HCT116 (cell line): Measurements from ENCODE around the gene KSR2. TPM values are rescaled to one million over a fixed set of nuclear protein-coding genes. Genes with fewer than 3 reads are reported as not detected.
A peak's percentile ranks its signal among the peaks of the same experiment; 100 is the strongest.

ENCODE experiments used
- ATAC-seq: fragments of 200-7000 bp; cut with Tn5 transposase; 2 replicates; pipeline ENCODE4 v1.9.1; 2020; ENCODE audit warnings: mild to moderate bottlenecking, moderate library complexity
- BruUV-seq: library from RNA; stranded (reverse); fragments of 400-500 nt; replicated peaks from 2 replicates; lab custom pipeline; 2021; lab: Mats Ljungman, UMichigan
- CTCF ChIA-PET: fragments of 300-600 bp; sonication (Branson Sonifier 250); formaldehyde crosslinking; loops from one replicate; lab custom pipeline; 2021; ENCODE audit warnings: antibody characterized with exemption; lab: Charles Lee
- POLR2A ChIA-PET: fragments of 300-600, 350-600 bp; sonication (Branson Sonifier 250); formaldehyde crosslinking; loops from one replicate; lab custom pipeline; 2021; ENCODE audit warnings: antibody characterized with exemption; lab: Charles Lee
- RAD21 ChIA-PET, 2 experiments: fragments of 300-600 bp; sonication (Branson Sonifier 250); formaldehyde crosslinking; loops; one replicate each; lab custom pipeline; 2023; ENCODE audit warnings: low total read pairs in 2 of 2; ENCODE audit not compliant: uncharacterized antibody in 2 of 2, unreplicated experiment in 2 of 2, low non-redundant PET in 1 of 2; lab: Charles Lee
- DNase-seq: peaks from one replicate; pipeline ENCODE4 v3.0.0-alpha.2; 2010; ENCODE audit warnings: low read depth, low spot score
- H2AFZ ChIP-seq: fragments of 200-600 bp; shearing (Covaris generic), sonication (generic); 2 replicates; pipeline ENCODE4 v1.6.1; 2017; ENCODE audit warnings: low read depth, mixed run types, mixed read lengths, antibody characterized with exemption, low read length; ENCODE audit not compliant: poor library complexity, severe bottlenecking
- H3K27ac ChIP-seq: 2 replicates; pipeline ENCODE4 v1.5.1; 2012; ENCODE audit warnings: low read depth, low read length
- H3K27me3 ChIP-seq: fragments of 200-600 bp; sonication (generic); 2 replicates; pipeline ENCODE4 v1.6.1; 2016; ENCODE audit warnings: mixed run types, low read length, mixed read lengths; ENCODE audit not compliant: insufficient read depth
- H3K36me3 ChIP-seq, 2 experiments: fragments of 200-500 bp in 1 of 2; fragments of 200-600 bp in 1 of 2; sonication (Bioruptor generic) in 1 of 2; sonication (generic) in 1 of 2; 2 replicates each; pipeline versions ENCODE4 v1.5.1 to v1.6.1; 2014 to 2016; ENCODE audit warnings: low read length in 2 of 2, inconsistent platforms in 1 of 2, mixed read lengths in 1 of 2, mixed run types in 1 of 2; ENCODE audit not compliant: insufficient read depth in 2 of 2, control insufficient read depth in 1 of 2
- H3K4me1 ChIP-seq, 2 experiments: fragments of 200-600 bp in 1 of 2; sonication (generic) in 1 of 2; 2 replicates each; pipeline versions ENCODE4 v1.5.1 to v1.6.1; 2012 to 2017; ENCODE audit warnings: low read length in 2 of 2, inconsistent platforms in 1 of 2, mild to moderate bottlenecking in 1 of 2, mixed read lengths in 1 of 2, mixed run types in 1 of 2, moderate library complexity in 1 of 2; ENCODE audit not compliant: insufficient read depth in 2 of 2, control insufficient read depth in 1 of 2
- H3K4me2 ChIP-seq: fragments of 200-600 bp; sonication (generic); 2 replicates; pipeline ENCODE4 v1.6.1; 2017; ENCODE audit warnings: mixed run types, low read length, mixed read lengths
- H3K4me3 ChIP-seq, 2 experiments: fragments of 200-600 bp in 1 of 2; sonication (generic) in 1 of 2; replicated peaks in 1 of 2; 2 replicates each; pipeline ENCODE4 v1.5.1; 2011 to 2016; ENCODE audit warnings: low read length in 2 of 2, control low read depth in 1 of 2, low read depth in 1 of 2, mild to moderate bottlenecking in 1 of 2, mixed read lengths in 1 of 2, mixed run types in 1 of 2
- H3K79me2 ChIP-seq: fragments of 200-600 bp; sonication (generic); 2 replicates; pipeline ENCODE4 v1.6.1; 2017; ENCODE audit warnings: mild to moderate bottlenecking, mixed run types, low read length, moderate library complexity, mixed read lengths; ENCODE audit not compliant: insufficient read depth
- H3K9ac ChIP-seq: fragments of 200-600 bp; sonication (generic); 2 replicates; pipeline ENCODE4 v1.6.1; 2016; ENCODE audit warnings: low read length, mixed read lengths
- H3K9me2 ChIP-seq: fragments of 200-600 bp; sonication (generic), shearing (Covaris generic); 2 replicates; pipeline ENCODE4 v1.6.1; 2017; ENCODE audit warnings: mixed run types, mild to moderate bottlenecking, moderate library complexity; ENCODE audit not compliant: insufficient read depth
- H3K9me3 ChIP-seq, 2 experiments: fragments of 200-500 bp in 1 of 2; fragments of 200-600 bp in 1 of 2; sonication (Bioruptor generic) in 1 of 2; sonication (generic) in 1 of 2; 2 replicates each; pipeline ENCODE4 v1.6.1; 2014 to 2017; ENCODE audit warnings: low read length in 2 of 2, mixed read lengths in 2 of 2, inconsistent platforms in 1 of 2, low read depth in 1 of 2, mild to moderate bottlenecking in 1 of 2, mixed run types in 1 of 2, moderate library complexity in 1 of 2; ENCODE audit not compliant: control insufficient read depth in 1 of 2, insufficient read depth in 1 of 2
- H4K20me1 ChIP-seq: fragments of 200-600 bp; sonication (generic), shearing (Covaris generic); 2 replicates; pipeline ENCODE4 v1.6.1; 2017; ENCODE audit warnings: mixed run types, mild to moderate bottlenecking, moderate library complexity; ENCODE audit not compliant: insufficient read depth
- ATF3 ChIP-seq: IDR thresholded peaks from 2 replicates; pipeline ENCODE4 v1.6.1; 2012
- CBX3 ChIP-seq: IDR thresholded peaks from 2 replicates; pipeline ENCODE4 v1.6.1; 2012; ENCODE audit warnings: low read depth
- CEBPB ChIP-seq: IDR thresholded peaks from 2 replicates; pipeline ENCODE4 v1.6.1; 2012; ENCODE audit warnings: low read depth
- EGR1 ChIP-seq: IDR thresholded peaks from 2 replicates; pipeline ENCODE4 v1.6.1; 2012; ENCODE audit warnings: low read depth
- ELF1 ChIP-seq: IDR thresholded peaks from 2 replicates; pipeline ENCODE4 v1.6.1; 2012; ENCODE audit warnings: low read depth, borderline replicate concordance
- EZH2 ChIP-seq: fragments of 200-600 bp; sonication (generic); IDR thresholded peaks from 2 replicates; pipeline ENCODE4 v1.6.1; 2017; ENCODE audit warnings: antibody characterized with exemption, mixed run types
- EZH2phosphoT487 ChIP-seq: fragments of 200-600 bp; IDR thresholded peaks from 2 replicates; pipeline ENCODE4 v1.6.1; 2018; ENCODE audit warnings: antibody characterized with exemption, borderline replicate concordance
- FOSL1 ChIP-seq: IDR thresholded peaks from 2 replicates; pipeline ENCODE4 v1.6.1; 2012; ENCODE audit warnings: low read depth
- MAX ChIP-seq: IDR thresholded peaks from 2 replicates; pipeline ENCODE4 v1.6.1; 2012
- POLR2A ChIP-seq: IDR thresholded peaks from 2 replicates; pipeline ENCODE4 v1.7.0; 2011; ENCODE audit warnings: borderline replicate concordance; ENCODE audit not compliant: insufficient read depth, insufficient read length; ENCODE audit errors: extremely low read depth
- POLR2AphosphoS5 ChIP-seq: IDR thresholded peaks from 2 replicates; pipeline ENCODE4 v1.6.1; 2011; ENCODE audit warnings: mild to moderate bottlenecking, low read depth, low read length, moderate library complexity
- RAD21 ChIP-seq: IDR thresholded peaks from 2 replicates; pipeline ENCODE4 v1.6.1; 2012; ENCODE audit warnings: low read depth, mild to moderate bottlenecking
- REST ChIP-seq: IDR thresholded peaks from 2 replicates; pipeline ENCODE4 v1.6.1; 2012; ENCODE audit warnings: low read depth
- TCF7L2 ChIP-seq: IDR thresholded peaks from 2 replicates; pipeline ENCODE4 v1.7.0; 2011; ENCODE audit warnings: borderline replicate concordance, inconsistent platforms; ENCODE audit not compliant: insufficient read depth, insufficient read length; ENCODE audit errors: extremely low read depth
- YY1 ChIP-seq: IDR thresholded peaks from 2 replicates; pipeline ENCODE4 v1.6.1; 2011; ENCODE audit warnings: low read length, low read depth, moderate library complexity, mild to moderate bottlenecking; ENCODE audit not compliant: insufficient replicate concordance; ENCODE audit errors: extremely low read depth
- ZBTB33 ChIP-seq: IDR thresholded peaks from 2 replicates; pipeline ENCODE4 v1.6.1; 2011; ENCODE audit warnings: mild to moderate bottlenecking, low read length, moderate library complexity; ENCODE audit not compliant: insufficient replicate concordance; ENCODE audit errors: extremely low read depth
- ZFX ChIP-seq: fragments of 450-650 bp; IDR thresholded peaks from 2 replicates; pipeline ENCODE4 v1.6.1; 2017
- ZNF274 ChIP-seq: fragments of 200-500 bp; sonication (Bioruptor generic); IDR thresholded peaks from 2 replicates; pipeline ENCODE4 v1.6.1; 2014; ENCODE audit warnings: mild to moderate bottlenecking, low read depth, low read length, inconsistent platforms
- intact Hi-C: fragments of 100-400 bp; cut with micrococcal nuclease; formaldehyde crosslinking; loops from 2 replicates; pipeline ENCODE4 v1.10.0; 2022
- total RNA-seq: library from RNA; stranded (reverse); gene quantifications from one replicate; pipeline ENCODE4 v1.2.1, GENCODE V29; 2021; ENCODE audit not compliant: unreplicated experiment

KSR2 gene
- total RNA-seq, 1 experiment from 2014 or later, result 10.1 TPM

GRCh38 chr12:117685110-117685926 lies 283.5 kb downstream of the KSR2 start:
- CTCF ChIA-PET, result interaction anchor here (1.2 to 3.8 kb wide), 2 partner anchors 14 to 152 kb away, joined by 3 to 11 read pairs; no protein-coding TSS in a partner anchor
- Histone ChIP-seq H3K79me2 (no peaks in the 10 kb centered on the region), H3K36me3 (no peaks in the 10 kb centered on the region), H3K27me3 (peaks cover 19% of the 10 kb centered on the region; the same call in 1 of the 2 replicates), H3K4me1 (peaks cover 23 to 31% of the 10 kb centered on the region in 2 experiments), H2AFZ (no peak overlapping the region), H3K9me2 (no peaks in the 10 kb centered on the region), H3K27ac (no peak overlapping the region), H3K9me3 (no peaks in the 10 kb centered on the region), H3K4me2 (peak overlapping the region; percentile 22; the same call in 1 of the 2 replicates), H4K20me1 (peaks cover 3% of the 10 kb centered on the region; the same call in 1 of the 2 replicates), H3K9ac (no peak overlapping the region), H3K4me3 (no peak overlapping the region)
- ATAC-seq (0 out of 2 replicates have a peak, but pooled peaks have one; percentile 16), DNase-seq (no peak)
- POLR2A ChIA-PET, result interaction anchor here (0.7 kb wide), 1 partner anchor 14 kb away, joined by 3 read pairs; no protein-coding TSS in a partner anchor
- no peak for TF ChIP-seq EZH2
- no peak for TF ChIP-seq ZBTB33
- no peak for TF ChIP-seq CEBPB
- TF ChIP-seq MAX, result no peak
- TF ChIP-seq ATF3, result no peak
- TF ChIP-seq EZH2phosphoT487, result no peak
- TF ChIP-seq POLR2AphosphoS5, result no peak
- TF ChIP-seq CBX3, result no peak
- TF ChIP-seq YY1, result no peak
- no peak for TF ChIP-seq REST
- TF ChIP-seq TCF7L2, result no peak
- no peak for TF ChIP-seq ZNF274
- no peak for TF ChIP-seq FOSL1
- TF ChIP-seq POLR2A, result no peak
- TF ChIP-seq RAD21, result no peak
- no peak for TF ChIP-seq ELF1
- no peak for TF ChIP-seq EGR1
- TF ChIP-seq ZFX, result no peak
- BruUV-seq, result no TSS peak
- RAD21 ChIA-PET, result no interaction called here
- intact Hi-C loops, result no loop called here
